ENCODE results near the gene NPM1. TPM values are rescaled to one million over a fixed set of nuclear protein-coding genes. Genes with fewer than 3 reads are reported as not detected.
A peak's percentile ranks its signal among the peaks of the same experiment; 100 is the strongest.
"Not testable (repeated sequence)": the region's sequence is repeated elsewhere in the genome, so short reads cannot be mapped to it uniquely, and the experiment has no call there.

Gene NPM1
- total RNA-seq, 1 donor from 2014 or later = 585 TPM

DNA sequence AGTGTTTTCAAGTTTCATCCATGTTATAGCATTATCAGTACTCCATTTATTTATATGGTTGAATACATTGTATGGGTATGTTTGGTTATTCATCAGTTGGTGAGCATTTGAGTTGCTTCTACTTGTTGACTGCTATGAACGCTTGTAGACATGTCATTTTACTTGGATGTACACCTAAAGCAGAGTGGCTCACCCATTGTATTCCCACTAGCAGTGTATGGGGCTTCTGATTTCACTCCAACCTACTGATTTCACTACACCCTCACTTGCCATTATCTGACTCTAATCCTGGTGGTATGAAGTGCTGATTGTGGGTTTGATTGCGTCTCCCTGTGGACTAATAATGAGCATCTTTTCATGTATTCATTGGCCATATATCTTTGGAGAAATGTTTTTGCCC is 9.5 kb downstream of the NPM1 start:
- Histone ChIP-seq H3K4me3 (no peak overlapping the region), H3K9me3 (no peaks in the 10 kb centered on the region), H3K27me3 (no peaks in the 10 kb centered on the region), H3K4me1 (no peaks in the 10 kb centered on the region), H3K27ac (no peak overlapping the region), H3K36me3 (peaks cover 96% of the 10 kb centered on the region)
- DNase-seq (no peak), ATAC-seq (no peak)
- intact Hi-C loops (cut with DNase I) = no loop called here
- TF ChIP-seq, protein P1, sequence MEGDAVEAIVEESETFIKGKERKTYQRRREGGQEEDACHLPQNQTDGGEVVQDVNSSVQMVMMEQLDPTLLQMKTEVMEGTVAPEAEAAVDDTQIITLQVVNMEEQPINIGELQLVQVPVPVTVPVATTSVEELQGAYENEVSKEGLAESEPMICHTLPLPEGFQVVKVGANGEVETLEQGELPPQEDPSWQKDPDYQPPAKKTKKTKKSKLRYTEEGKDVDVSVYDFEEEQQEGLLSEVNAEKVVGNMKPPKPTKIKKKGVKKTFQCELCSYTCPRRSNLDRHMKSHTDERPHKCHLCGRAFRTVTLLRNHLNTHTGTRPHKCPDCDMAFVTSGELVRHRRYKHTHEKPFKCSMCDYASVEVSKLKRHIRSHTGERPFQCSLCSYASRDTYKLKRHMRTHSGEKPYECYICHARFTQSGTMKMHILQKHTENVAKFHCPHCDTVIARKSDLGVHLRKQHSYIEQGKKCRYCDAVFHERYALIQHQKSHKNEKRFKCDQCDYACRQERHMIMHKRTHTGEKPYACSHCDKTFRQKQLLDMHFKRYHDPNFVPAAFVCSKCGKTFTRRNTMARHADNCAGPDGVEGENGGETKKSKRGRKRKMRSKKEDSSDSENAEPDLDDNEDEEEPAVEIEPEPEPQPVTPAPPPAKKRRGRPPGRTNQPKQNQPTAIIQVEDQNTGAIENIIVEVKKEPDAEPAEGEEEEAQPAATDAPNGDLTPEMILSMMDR (IDR thresholded peaks at IDR 0.05) = no peak

DNA sequence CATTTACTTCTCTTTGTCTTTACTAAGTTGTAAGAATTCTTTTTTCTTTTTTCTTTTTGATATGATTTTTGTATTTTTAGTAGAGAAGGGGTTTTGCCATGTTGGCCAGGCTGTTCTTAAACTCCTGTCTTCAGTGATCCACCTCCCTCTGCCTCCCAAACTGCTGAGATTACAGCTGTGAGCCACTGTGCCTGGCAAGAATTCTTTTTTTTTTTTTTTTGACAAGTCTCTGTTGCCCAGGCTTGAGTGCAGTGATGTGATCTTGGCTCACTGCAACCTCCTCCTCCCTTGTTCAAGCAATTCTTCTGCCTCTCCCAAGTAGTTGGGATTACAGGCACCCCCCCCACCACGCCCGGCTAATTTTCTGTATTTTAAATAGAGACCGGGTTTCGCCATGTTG is 9.9 kb downstream of the NPM1 start:
- intact Hi-C loops (cut with DNase I) = no loop called here
- no peak overlapping the region for H3K27ac ChIP-seq
- no peak overlapping the region for H3K4me3 ChIP-seq
- no peaks in the 10 kb centered on the region for H3K4me1 ChIP-seq
- no peak for ATAC-seq
- peaks cover 92% of the 10 kb centered on the region for H3K36me3 ChIP-seq
- no peak for DNase-seq
- no peaks in the 10 kb centered on the region for H3K9me3 ChIP-seq
- TF ChIP-seq, protein P1 (IDR thresholded peaks at IDR 0.05) = no peak
- no peaks in the 10 kb centered on the region for H3K27me3 ChIP-seq

DNA sequence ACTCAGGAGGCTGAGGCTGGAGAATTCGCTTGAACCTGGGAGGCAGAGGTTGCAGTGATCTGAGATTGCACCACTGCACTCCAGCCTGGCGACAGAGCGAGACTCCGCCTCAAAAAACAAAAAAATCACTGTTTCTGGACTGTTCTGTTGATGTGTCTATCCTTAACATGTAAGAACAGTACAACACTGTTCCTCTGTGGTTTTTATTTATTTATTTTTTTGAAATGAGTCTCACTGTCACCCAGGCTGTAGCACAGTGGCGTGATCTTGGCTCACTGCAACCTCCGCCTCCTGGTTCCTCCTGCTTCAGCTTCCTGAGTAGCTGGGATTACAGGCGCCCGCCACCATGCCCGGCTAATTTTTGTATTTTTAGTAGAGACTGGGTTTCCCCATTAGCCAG is 11.0 kb downstream of the NPM1 start:
- ATAC-seq; H3K9me3 ChIP-seq; H3K4me3 ChIP-seq; H3K27me3 ChIP-seq; intact Hi-C loops (cut with DNase I); DNase-seq; H3K27ac ChIP-seq; H3K4me1 ChIP-seq: not testable (repeated sequence)
- H3K36me3 ChIP-seq = peaks cover 81% of the 10 kb centered on the region

DNA sequence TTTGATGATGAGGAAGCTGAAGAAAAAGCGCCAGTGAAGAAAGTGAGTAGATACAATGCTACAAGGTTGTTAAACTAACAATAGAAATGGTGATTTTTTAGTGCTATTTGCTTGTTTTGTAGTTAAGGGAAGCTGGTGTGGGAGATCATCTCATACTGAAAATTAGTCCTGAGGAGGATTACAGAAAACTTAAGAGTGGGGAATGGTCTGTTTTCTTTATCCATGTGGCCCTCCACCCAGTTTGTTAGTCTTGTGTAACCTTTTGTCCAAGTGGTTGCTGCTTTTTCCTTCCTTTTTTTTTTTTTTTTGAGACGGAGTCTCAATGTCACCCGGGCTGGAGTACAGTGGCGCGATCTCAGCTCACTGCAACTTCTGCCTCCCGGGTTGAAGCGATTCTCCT is 12.5 kb downstream of the NPM1 start:
- no peak overlapping the region for H3K4me3 ChIP-seq
- DNase-seq (no peak), ATAC-seq (no peak)
- no peaks in the 10 kb centered on the region for H3K27me3 ChIP-seq
- intact Hi-C loops (cut with DNase I) = no loop called here
- H3K9me3 ChIP-seq = no peaks in the 10 kb centered on the region
- H3K4me1 ChIP-seq = no peaks in the 10 kb centered on the region
- H3K27ac ChIP-seq = no peak overlapping the region
- peaks cover 71% of the 10 kb centered on the region for H3K36me3 ChIP-seq
- TF ChIP-seq, protein P1 (IDR thresholded peaks at IDR 0.05) = no peak

DNA sequence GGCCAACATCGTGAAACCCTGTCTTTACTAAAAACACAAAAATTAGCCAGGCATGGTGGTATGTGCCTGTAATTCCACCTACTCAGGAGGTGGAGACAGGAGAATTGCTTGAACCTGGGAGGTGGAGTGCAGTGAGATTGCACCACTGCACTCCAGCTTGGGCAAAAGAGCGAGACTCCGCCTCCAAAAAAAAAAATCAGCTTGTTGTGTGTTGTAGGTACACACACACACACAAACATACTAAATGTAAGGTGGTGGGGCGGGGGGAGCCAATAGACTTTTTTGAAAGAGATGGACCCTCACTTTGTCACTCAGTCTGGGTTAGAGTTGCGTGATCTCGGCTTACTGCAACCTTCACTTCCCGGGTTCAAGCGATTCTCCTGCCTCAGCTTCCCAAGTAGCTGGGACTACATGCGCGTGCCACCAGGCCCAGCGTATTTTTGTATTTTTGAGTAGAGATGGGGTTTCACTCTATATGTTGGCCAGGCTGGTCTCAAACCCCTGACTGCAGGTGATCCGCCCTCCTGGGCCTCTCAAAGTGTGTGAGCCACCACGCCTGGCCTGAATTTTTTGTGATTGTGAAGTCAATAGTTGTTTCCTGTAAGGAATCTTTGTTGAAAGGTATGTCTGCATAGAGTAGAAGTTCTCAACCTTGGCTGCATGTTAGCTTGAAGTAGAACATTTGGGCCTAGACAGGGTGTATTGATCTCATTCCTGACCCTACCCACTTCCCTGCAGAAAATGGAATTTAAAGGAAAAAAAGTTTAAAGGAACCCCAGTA is 13.7 kb downstream of the NPM1 start:
- no peak for ATAC-seq
- DNase-seq = no peak
- TF ChIP-seq, protein P1 (IDR thresholded peaks at IDR 0.05) = no peak
- H3K36me3 ChIP-seq = peaks cover 72% of the 10 kb centered on the region
- H3K27ac ChIP-seq = no peak overlapping the region
- no peaks in the 10 kb centered on the region for H3K4me1 ChIP-seq
- H3K27me3 ChIP-seq = no peaks in the 10 kb centered on the region
- no peak overlapping the region for H3K4me3 ChIP-seq
- intact Hi-C loops (cut with DNase I) = no loop called here
- no peaks in the 10 kb centered on the region for H3K9me3 ChIP-seq

DNA sequence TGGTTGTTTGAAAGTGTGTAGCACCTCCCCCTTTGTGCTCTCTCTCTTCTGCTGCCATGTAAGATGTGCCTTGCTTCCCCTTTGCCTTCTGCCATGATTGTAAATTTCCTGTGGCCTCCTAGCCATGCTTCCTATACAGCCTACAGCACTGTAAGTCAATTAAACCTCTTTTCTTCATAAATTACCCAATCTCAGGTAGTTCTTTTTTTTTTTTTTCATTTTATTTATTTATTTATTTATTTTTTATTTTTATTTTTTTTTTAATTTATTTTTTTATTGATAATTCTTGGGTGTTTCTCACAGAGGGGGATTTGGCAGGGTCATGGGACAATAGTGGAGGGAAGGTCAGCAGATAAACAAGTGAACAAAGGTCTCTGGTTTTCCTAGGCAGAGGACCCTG is 15.1 kb downstream of the NPM1 start:
- H3K27me3 ChIP-seq; H3K27ac ChIP-seq; H3K4me3 ChIP-seq; H3K9me3 ChIP-seq; DNase-seq; intact Hi-C loops (cut with DNase I); H3K4me1 ChIP-seq; ATAC-seq: not testable (repeated sequence)
- peaks cover 73% of the 10 kb centered on the region for H3K36me3 ChIP-seq

DNA sequence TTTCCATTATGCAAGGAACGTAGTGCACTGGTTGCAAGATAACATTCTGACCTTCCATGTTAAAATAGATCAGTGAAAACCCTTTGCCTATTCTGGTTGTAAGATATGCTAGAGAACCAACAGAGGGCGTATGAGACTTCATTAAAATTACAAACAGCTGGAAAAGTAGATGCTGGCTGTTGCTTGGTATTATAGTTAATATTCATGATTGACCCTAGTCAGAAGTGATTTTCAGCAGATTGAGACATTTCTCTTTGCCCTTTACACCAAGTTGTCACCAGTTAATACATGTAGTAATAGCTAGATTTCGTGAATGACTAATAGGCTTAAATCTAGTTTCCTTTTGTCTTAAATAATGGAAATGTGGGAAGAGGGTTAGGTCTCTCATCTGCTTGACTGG is 18.0 kb downstream of the NPM1 start:
- ATAC-seq = no peak
- H3K36me3 ChIP-seq = peaks cover 71% of the 10 kb centered on the region
- TF ChIP-seq, protein P1 (IDR thresholded peaks at IDR 0.05) = peak; percentile 26

More for the DNA sequence above, 18.0 kb downstream of the NPM1 start:
- intact Hi-C loops (cut with DNase I) = no loop called here
- Histone ChIP-seq H3K27me3 (no peaks in the 10 kb centered on the region), H3K4me1 (no peaks in the 10 kb centered on the region), H3K4me3 (no peak overlapping the region), H3K27ac (no peak overlapping the region), H3K9me3 (no peaks in the 10 kb centered on the region)
- DNase-seq = no peak
